GM21825 (cell line): ENCODE measurements around the gene DOC2B.
"Not testable (repeated sequence)": the region's sequence is repeated elsewhere in the genome, so short reads cannot be mapped to it uniquely, and the experiment has no call there.

Source experiments
- ATAC-seq: cut with Tn5 transposase; IDR thresholded peaks from one replicate; pipeline ENCODE4 v1.9.1; 2021; ENCODE audit warnings: mild to moderate bottlenecking, moderate library complexity; ENCODE audit not compliant: unreplicated experiment

DOC2B gene

GRCh38 chr17:193426-193810, 12.0 kb upstream of the DOC2B start:
- ATAC-seq: no peak

DNA sequence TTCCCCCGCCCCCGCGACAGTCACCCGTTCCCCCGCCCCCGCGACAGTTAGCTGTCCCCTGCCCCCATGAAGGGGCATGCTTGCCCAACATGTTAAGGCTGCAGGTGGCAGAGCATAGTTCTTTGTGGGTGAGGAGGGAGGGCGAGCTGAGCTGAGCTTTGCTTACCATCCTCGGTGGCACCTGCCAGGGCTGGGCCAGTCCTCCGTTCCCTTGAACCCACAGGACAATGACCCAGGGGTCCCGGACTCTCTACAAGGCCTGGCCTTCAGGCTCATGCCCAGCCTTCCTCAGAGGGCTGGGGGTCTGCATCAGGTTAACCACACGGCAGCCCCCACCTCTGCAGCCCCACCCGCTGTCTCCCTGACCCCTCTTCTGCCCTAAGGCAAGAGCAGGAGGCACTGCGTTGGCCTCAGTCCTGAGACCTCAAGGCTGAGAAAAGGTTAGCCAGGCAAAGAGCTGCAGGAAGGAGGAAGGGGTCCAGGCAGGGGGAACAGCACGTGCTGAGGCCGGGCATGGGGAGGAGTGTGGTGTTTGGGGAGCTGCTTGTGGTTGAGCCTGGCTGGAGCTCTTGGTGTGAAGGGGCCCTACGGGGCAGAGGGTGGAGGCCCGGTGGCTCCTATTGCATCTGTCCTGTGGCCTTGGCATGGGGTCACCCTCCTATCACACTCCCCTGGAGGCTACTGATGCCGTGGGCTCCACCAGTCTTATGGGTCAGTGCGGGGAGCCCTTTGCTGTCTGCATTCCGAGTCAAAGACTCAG, 11.4 kb upstream of the DOC2B start:
- ATAC-seq: no peak

- no peak for ATAC-seq
Observed at GRCh38 chr17:189444-189843, 8.0 kb upstream of the DOC2B start.

DNA sequence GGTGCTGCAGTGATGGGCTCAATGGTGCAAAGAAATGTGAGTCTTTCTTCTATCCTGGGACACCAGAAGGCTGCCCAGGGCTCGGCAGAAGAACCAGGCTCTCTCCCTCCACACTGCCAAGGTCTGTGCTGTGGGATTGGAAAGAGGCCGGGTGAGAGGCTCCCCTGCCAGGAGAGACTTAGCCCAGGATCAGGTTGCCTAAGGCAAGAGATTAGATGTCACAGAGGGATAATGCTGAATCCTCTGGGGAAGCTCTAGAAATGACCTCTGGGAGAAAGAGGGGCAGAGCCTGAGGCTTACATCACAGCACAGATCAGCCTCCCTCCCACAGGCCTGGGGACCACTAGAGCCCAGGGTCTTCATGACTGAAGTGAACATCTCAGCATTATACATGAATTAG, 5.7 kb upstream of the DOC2B start:
- ATAC-seq: no peak

DNA sequence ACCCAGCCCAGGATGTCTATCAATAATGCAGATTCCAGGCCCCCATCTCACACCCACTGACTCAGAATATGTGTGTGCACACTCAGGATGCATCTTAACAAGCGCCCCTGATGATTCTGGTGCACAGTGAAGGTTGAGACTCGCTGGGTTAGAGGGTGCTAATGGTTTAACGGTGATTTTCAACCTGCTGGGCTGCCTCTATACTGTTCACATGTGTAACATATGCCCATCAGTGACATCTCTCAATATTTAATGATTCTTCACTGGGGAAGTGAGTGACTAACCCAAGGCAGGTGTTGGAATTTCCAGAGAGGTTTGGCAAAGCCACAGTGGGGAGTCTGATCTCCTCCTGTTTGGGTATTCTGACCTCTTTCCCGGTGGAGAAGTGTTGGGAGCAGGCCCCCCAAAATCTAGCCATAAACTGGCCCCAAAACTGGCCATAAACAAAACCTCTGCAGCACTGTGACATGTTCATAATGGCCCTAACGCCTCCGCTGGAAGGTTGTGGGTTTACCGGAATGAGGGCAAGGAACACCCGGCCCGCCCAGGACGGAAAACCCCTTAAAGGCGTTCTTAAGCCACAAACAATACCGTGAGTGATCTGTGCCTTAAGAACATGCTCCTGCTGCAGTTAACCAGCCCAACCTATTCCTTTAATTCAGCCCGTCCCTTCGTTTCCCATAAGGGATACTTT, 4.1 kb upstream of the DOC2B start:
- no peak for ATAC-seq

DNA sequence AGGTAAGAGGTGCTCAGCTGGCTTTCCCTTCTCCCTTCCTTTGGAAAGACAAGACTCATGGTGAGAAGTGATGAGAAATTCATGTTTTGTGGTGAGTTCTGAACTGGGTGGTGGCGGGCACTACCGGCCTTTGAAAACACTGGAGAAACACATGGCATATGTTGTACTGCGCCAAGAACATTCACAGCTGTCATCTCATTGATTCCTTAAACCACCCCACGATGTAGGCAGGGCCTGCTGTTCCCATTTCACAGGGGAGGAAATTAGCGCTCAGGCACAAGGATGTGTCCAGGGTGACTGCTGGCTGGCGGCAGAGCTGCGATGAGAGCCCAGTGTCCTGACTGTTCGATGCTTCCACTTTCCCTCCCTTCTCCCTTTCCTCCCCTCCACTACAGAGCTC, 1.6 kb upstream of the DOC2B start:
- ATAC-seq: no peak

- no peak for ATAC-seq
Observed at GRCh38 chr17:182050-182751, 751 bp upstream of the DOC2B start.

DNA sequence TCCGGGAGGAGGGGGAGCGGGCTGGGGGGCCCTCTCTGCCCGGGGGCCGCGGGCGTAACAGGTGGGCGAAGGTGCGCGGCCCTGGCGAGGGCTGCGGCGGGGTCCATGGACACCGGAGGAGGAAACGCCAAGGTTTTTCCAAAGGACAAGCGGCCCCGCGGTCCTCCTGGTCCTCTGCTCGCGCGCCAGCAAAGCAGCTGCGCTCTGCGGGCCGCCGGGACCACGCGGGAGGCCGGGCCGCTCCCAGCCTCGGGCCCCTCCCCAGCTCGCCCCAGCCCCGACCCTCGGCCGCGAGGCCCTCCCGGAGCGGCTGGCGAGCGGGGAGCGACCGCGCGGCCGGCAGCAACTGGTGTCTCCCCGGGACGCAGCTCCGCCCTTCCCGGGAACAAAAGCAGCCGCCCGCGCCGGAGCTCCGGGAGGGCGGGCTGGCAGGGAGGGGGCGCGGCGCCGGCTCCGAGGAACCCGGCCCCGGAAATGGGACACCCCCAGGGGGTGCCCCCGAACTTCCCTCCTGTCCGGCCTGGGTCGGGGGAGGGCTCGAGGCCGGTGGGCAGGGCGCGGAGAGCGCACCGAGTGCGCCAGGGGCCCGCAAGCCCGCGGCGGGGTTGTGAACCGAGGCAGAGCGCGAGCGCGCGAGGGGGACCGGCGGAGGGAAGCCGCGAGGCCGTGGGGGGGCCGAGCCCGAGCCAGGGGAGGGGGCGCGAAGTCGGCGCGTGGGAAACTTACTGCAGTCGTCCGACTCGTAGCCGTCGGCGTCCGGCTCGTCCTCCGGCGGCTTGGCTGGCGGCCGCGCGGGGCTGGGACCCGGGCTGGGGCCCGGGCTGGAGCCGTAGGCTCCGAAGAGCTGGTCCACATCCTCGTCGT, 837 bp downstream of the DOC2B start:
- no peak for ATAC-seq

GRCh38 chr17:179781-180380, 1.6 kb downstream of the DOC2B start:
- ATAC-seq: no peak

- no peak for ATAC-seq
Observed at GRCh38 chr17:179066-179432, 2.4 kb downstream of the DOC2B start.

DNA sequence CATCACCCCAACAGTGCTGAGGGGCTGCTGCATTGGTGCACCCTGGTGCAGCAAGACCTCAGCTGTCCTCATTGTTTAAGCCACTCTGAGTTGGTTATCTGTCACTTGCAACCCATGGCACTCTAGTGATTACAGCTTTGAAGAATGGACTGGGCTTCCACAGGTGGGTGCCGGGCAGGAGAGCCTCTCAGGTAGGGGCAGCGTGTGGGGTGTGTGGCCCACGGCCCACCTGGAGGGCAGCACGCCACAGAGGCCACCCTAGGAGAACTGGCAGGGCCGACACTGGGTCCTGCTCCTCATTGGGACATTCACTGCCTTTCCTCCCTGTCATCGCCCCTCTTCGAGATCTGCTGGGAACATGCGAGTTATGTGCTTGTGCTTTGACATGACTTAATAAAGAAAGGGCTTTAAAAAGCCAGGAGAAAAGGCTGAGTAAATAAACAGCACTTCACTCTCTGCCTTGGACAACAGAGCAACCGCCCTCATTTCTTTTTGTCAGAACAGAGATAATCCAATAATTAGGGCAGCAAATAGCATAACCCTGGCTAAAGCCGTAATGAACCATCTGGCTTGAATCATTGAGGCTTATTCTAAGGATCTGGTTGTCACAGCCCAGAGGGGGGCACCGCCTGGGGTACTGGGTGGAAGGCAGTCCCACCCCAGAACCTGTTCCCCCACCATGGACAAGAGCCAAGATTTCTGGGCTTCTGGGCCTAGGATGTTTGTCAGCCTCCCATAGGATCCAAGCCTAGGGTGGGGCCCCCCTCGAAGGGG, 3.0 kb downstream of the DOC2B start:
- no peak for ATAC-seq

DNA sequence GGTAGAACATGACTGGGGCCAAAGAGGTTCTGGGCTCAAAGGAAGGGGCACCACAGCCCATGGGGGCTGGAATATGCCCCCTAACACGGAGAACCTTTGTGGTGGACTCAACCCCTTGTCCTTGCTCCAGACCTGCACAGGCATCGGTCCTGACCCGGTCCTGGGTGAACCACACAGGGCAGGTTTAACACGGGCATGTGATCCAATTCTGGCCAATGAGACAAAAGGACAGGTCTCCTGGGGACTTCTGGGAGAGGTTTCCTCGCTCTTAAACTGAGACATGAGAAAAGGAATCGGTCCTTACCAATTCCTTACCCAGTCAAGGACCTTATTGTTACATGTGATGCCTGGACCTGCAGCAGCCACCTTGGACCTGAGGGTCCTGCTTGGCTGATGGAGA, 3.7 kb downstream of the DOC2B start:
- ATAC-seq: no peak

DNA sequence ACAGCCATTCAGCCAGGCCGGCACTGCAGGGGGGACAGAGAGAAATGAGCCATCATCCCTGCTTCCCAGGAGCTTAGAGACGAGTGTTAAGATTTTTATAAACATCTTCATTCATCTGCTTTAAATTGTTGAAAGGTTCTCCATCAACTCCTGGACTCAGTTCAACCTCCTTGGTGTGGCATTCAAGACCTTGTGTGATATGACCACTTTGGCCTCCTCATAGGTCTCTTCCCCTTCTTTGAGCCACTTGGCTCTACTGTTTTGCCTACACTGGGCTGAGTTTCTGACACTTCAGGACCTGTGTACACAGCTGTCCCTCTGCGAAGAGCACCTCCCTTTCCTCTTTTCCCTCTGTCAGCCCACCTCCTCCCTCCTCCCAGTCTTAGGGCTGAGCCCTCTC, 4.3 kb downstream of the DOC2B start:
- ATAC-seq: no peak

DNA sequence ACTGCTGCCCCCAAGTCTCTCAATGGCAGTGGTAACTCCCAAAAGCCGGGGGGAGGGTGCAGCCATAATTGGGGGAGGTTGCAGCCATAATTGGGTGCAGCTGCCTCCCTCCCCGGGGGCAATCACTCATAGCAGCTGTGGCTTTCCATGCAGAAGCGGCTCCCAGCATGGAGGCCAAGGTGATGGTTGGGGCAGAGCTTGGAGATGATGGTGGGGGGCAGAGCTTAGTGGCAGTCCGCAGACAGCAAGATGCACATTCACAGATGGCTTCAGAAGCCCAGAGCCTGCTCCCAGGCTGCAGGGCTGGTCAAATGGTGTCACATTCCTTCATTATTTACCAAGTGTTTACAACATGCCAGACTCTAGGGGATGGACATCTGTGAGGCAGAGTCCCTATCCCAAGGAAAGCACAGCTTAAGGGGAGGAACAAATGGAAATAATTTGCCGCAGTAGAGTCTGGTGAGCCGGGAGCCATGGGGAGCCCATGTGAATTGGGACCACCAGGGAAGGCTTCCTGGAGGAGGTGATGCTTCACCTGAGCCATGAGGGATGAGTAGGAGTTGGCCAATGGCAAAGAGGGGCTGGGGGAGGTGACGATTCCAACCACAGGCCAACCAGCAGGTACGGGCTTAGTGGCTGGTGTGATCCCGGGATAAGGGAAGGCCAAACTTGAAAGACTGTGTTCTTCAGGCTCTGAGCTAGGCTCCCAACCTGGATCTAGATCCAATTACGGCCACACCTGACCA, 8.1 kb downstream of the DOC2B start:
- ATAC-seq: no peak

- ATAC-seq: no peak
Observed at GRCh38 chr17:172401-172800, 9.0 kb downstream of the DOC2B start.

GRCh38 chr17:171871-172270, 9.6 kb downstream of the DOC2B start:
- no peak for ATAC-seq

- ATAC-seq: no peak
Observed at GRCh38 chr17:170130-170670, 11.2 kb downstream of the DOC2B start.

DNA sequence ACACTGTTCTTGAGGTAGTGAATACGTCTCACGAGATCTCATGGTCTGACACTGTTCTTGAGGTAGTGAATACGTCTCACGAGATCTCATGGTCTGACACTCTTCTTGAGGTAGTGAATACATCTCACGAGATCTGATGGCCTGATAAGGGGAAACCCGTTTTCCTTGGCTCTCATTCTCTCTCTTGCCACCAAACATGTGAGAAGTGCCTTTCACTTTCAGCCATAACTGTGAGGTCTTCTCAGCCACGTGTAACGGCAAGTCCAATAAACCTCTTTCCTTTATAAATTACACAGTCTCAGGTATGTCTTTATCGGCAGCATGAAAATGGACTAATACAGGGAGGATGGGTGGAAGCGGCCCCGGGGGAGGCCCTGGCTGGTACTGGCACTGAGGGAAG, 12.8 kb downstream of the DOC2B start:
- not testable (repeated sequence) for ATAC-seq

DNA sequence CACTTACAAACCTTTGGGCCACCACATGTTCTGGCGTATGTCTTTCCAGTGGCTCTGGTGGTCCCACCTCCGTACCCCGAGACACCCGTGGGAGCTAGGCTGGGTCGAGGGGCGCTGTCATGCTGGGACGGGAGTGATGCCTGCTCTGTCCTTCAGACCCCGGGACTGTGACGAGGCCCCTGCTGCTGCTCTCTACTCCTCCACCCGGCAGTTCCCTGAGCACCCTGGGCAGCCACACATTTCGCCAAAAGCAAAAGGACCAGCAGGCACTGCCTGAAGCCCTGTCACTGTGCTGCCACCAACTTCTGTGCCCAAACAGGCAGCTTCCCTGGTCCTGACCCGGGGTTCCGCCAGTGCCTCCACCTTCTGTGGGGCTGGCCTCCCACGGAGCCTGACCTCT, 15.5 kb downstream of the DOC2B start:
- ATAC-seq: no peak
